HG03280 (cell line): ENCODE data around the gene DNPH1.

Experiments
- ATAC-seq: cut with Tn5 transposase; IDR thresholded peaks from one replicate; pipeline ENCODE4 v1.9.1; 2021; ENCODE audit warnings: mild to moderate bottlenecking, moderate library complexity; ENCODE audit not compliant: unreplicated experiment

Gene DNPH1

DNA sequence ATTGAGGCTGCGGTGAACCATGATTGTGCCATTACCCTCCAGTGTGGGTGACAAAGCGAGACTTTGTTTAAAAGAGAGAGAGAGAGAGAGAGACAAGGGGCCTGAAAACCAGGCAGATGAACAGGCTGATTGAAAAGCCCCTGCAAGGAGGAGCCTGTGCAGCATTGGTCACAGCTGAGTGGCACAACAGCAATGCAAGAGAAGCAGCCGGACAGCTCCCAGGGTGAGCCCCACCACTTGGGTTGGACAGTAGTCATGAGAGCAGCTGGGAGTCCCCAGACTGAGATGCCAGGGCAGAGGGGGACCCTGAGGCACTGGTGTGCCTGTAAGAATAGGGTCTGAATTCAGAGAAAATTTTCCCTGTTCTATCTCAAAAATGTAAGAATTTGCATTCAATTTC lies 10.2 kb downstream of the DNPH1 start:
- no peak for ATAC-seq

DNA sequence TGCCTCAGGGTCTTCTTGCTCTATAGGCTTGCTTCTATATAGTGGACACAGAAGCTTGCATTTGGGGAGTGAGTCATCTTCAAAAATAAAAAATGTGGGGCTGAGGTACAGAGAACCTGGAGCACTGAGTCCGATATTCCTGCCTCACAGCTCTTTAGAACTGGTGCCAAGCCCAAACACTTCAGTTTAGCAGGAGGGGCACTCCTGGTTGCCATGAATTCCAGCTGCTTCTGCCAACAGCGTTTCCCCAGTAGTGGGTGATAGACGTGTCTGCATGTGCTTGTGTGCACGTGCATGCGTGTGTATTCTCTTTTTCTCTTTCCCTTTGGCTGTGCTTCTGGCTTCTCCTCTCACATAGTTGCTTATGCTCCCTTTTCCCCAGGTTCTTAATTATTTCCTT lies 11.9 kb downstream of the DNPH1 start:
- ATAC-seq, result no peak

DNA sequence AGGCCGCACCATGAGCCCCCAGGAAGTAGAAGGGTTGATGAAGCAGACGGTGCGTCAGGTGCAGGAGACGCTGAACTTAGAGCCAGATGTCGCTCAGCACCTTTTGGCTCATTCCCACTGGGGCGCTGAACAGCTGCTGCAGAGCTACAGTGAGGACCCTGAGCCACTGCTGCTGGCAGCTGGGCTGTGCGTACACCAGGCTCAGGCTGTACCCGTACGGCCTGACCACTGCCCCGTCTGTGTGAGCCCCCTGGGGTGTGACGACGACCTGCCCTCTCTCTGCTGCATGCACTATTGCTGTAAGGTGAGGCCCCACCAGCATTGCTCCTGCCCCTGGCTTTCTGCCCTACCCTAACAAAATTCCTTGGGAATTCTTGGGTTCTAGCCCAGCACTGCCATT lies 13.1 kb downstream of the DNPH1 start:
- no peak for ATAC-seq

DNA sequence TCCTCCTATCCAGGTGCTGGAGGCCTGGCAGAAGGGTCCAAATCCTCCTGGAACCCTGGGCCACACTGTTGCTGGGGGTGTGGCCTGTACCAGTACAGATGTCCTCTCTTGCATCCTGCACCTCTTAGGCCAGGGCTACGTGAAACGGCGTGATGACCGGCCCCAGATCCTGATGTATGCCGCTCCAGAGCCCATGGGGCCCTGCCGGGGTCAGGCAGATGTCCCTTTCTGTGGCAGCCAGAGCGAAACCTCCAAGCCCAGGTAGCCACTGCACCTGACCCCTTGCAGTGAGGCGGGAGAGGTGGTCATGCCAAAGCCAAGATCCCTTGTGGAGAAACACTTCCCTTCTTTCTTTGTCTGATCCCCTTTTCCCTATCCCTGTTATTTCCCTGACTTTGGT lies 14.2 kb downstream of the DNPH1 start:
- no peak for ATAC-seq

DNA sequence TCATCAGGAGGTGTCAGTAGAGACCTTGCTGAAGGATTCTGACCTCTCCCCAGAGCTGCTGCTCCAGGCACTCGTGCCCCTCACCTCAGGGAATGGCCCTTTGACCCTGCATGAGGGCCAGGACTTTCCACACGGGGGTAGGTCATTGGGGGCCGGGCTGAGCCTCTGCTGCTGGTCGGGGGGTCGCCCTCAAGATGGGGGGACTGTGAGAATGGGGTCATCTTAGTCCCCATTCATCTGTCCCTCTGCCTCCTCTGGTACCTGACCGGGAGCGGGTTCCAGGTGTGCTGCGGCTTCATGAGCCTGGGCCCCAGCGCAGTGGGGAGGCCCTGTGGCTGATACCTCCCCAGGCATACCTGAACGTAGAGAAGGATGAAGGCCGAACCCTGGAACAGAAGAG lies 15.8 kb downstream of the DNPH1 start:
- no peak for ATAC-seq

DNA sequence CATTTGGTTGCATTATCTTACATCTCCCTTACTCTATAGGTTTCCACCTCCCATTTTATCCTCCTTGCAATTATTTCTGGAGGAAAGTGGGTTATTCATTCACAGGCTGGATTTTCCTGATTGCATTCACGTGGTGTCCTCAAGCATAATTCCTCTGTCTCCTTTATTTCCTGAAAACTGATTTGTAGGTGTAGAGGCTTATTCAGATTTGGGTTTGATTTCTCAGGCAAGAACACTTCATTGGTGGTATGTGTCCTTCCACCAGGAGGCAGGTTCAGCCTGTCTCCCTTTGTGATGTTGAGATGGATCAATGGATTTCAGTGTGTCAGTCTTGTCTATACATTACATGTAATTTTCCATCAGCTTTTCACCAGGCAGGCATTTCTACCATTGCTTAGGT lies 17.3 kb downstream of the DNPH1 start:
- ATAC-seq, result no peak

DNA sequence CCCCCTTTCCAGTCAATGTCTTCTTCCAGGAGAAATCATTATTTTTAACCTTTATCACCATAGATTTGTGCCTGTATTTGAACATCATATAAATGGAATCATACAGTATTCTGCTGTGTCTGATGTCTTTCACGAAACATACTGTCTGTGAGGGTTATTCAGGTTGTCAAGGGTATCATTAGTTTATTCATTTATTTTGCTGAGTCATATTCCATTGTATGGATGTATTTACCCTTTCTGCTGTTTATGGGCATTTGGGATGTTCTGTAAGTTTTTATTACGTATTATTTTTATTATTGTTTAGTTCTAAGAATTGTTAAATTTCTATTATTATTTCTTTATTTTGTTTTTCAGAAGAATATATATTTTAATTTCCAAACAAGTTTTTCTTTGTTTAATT lies 22.0 kb downstream of the DNPH1 start:
- no peak for ATAC-seq

DNA sequence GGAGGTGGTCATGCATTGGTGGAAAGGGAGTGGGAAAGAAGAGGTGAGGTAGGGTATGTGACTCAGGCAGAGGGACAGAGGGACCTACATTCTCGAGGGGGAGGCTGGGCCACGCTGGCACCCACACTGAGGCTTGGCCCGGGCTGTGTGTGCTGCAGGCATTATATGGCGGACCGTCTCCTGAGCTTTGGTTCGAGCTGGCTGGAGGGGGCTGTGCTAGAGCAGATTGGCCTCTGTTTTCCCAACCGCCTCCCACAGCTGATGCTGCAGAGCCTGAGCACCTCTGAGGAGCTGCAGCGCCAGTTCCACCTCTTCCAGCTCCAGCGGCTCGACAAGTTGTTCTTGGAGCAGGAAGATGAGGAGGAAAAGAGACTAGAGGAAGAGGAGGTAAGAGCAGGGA lies 23.4 kb downstream of the DNPH1 start:
- ATAC-seq, result no peak

DNA sequence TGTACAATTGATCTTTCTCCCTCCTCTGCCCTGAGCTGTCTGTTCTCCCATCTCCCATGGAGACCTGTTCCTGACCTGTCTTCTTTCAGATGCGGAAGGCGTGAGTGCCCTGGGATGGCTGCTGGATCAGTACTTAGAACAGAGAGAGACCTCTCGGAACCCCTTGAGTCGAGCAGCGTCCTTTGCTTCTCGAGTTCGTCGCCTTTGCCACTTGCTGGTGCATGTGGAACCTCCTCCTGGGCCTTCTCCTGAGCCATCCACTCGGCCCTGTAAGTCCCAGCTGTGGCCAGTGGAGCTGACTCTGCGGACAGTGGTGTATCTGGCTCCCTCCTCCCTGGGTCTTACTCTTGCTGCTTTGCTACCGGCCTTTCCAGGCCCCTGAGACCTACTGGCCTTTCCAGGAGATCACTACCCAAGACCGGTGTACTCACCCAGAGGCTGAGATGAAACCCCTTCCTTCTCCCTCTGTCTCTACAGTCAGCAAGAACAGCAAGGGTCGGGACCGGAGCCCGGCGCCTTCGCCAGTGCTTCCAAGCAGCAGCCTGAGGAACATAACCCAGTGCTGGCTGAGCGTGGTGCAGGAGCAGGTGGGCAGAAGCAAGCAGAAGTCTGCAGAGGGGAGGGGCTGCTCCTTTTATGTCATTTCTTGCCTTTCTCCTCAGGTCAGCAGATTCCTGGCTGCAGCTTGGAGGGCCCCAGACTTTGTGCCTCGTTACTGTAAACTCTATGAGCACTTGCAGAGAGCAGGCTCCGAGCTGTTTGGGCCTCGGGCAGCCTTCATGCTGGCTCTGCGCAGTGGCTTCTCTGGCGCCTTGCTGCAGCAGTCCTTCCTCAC lies 24.8 kb downstream of the DNPH1 start:
- ATAC-seq, result no peak

DNA sequence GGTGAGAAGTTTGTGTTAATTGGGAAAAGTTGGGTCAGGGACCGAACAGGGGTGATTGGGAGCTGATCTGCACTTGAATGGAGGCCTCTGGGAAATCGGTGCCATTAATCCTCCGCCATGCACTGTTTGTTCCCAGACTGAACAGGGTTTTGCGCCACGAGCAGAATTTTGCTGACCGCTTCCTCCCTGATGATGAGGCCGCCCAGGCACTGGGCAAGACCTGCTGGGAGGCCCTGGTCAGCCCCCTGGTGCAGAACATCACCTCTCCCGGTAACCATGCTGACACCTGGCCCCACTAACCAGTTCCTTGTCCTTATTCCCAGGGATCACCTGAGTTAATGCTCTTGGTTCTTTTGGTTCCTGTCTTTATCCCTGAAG lies 25.6 kb downstream of the DNPH1 start:
- no peak for ATAC-seq

DNA sequence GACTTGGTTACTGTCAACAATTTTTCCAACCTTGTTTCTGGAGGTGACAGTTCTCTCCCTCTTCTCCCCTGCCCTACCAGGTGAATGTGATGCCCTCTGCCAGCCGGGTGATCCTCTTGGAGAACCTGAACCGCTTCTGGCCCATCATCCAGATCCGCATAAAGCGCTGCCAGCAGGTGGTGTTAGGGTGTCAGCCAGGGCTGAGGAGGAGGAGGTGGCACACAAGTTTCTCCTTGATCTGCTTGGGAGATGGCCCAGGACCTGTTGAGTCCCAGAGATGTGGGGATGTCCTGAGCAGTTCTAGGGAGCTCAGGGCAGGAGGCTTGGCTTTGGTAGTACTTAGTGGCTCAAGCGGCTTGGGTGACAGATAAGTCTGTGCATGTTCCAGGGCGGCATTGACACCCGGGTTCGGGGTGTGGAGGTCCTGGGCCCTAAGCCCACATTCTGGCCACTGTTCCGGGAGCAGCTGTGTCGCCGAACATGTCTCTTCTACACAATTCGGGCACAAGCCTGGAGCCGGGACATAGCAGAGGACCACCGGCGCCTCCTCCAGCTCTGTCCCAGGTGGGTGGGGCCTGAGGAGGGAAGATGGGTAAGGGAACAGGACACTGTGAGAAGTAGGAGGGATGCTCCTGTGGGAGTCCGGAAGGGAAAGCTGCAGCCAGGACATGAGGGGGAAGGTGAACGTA lies 26.1 kb downstream of the DNPH1 start:
- no peak for ATAC-seq

DNA sequence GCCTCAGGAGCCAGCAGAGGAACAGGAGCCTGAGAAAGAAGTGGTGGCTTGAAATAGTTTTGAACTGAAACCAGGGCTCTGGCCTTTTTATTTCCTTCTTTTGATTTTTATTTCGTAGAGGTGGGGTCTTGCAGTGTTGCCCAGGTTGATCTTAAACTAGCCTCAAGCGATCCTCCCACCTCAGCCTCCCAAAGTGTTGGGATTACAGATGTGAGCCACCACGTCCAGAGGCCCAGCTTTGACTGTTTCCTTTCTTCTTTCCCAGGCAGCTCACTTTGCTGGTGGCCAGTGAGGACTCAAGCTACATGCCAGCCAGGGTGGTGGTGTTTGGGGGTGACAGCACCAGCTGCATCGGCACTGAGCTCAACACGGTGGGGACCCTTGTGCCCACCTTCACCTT lies 26.8 kb downstream of the DNPH1 start:
- ATAC-seq, result no peak

DNA sequence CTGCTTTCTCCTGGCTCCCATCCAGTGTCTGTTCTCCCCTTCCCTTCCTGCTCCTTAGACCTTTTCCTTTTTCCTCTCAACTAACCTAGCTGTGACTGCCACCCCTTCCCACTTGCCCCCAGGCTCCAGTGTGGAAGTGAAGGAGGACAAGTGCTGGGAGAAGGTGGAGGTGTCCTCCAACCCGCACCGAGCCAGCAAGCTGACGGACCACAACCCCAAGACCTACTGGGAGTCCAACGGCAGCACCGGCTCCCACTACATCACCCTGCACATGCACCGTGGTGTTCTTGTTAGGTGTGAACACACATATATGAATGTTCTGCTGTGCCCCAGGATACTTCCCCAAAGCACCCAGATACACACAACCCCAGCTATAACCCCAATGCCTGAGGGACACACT lies 28.7 kb downstream of the DNPH1 start:
- no peak for ATAC-seq

DNA sequence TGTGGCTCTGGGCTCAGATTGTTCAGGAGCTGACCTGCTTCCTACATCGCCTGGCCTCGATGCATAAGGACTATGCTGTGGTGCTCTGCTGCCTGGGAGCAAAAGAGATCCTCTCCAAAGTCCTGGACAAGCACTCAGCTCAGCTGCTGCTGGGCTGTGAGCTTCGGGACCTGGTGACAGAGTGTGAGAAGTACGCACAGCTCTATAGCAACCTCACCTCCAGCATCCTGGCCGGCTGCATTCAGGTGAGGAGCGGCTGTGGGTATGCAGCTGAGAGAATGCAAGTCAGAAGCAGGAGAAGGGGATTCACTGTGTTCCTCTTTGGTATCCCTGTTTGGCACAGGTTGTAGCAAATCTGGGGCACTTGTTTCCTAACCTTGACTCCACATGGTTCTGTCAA lies 29.4 kb downstream of the DNPH1 start:
- no peak for ATAC-seq

DNA sequence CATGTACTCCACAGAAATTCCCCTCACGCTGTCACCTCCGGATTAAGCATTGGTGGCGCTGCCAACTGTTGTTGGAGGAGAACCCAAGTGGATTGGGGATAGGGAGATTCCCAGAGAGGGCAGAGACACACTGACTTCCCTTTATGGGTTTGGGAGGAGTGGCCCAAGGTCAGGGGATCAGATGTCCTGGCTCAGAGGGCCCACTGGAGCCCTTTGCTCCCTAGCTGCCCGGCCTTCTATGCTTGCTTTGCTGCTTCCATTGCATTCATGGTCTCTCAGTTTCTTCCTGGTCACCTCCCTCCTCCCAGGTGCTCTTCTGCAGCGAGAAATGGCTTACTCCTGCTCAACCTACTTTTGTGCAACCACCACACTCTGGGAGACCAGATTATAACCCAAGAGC lies 32.9 kb downstream of the DNPH1 start:
- ATAC-seq, result no peak

DNA sequence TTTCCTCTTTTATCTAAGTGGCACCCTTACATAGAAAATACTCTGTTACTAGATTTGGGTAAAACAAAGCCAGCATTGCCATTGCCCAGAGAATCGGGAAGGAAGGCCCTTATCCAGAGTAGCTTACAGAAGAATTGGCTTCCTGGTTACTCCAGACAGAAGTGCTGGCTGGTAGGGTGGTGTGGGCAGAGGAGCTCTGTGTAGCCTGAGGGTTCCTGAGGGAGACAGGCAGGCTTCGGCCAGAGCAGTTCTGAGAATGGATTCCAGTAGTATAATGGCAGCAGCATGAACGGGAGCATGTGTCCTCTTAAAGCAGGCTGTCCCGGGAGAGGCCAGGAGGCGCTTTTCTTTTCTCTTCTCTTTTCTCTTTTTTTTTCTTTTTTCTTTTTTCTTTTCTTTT lies 35.4 kb downstream of the DNPH1 start:
- ATAC-seq, result no peak

DNA sequence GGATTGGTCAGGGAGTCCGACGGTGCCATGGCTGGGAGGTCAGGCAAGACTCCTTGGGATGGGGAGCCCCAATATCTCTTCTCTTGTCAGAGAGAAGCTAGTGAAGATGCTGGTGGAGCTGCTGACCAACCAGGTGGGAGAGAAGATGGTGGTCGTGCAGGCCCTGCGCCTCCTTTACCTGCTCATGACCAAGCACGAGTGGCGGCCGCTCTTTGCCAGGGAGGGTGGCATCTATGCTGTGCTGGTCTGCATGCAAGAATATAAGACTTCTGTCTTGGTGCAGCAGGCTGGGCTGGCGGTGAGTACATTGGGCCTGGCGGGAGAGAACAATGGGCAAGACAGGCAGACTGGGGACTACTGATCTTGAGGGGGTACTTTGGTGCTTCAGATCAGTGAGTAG lies 36.4 kb downstream of the DNPH1 start:
- no peak for ATAC-seq

DNA sequence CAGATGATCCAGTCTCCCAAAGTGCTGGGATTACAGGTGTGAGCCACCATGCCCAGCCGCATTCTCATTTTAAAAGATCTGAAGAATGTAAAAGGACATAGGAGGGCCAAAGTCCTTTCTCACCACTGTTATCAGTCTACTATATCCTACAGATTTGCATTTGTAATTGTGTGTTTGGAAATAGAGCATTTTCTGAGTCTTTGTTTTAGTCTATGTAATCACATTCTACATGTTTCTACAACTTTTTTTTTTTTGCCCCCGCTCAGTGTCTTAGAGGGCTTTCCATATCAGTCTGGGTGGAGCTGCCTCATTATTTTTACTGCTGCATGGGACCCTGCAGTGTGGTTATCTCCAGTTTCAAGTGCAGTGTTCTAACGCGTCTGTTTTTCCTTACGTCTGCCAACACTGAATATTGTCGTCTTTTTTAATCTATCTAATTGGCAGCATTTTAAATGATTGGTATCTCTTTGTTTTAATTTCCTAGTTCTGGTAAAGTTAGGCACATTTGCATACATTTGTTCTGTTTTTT lies 39.4 kb downstream of the DNPH1 start:
- no peak for ATAC-seq

DNA sequence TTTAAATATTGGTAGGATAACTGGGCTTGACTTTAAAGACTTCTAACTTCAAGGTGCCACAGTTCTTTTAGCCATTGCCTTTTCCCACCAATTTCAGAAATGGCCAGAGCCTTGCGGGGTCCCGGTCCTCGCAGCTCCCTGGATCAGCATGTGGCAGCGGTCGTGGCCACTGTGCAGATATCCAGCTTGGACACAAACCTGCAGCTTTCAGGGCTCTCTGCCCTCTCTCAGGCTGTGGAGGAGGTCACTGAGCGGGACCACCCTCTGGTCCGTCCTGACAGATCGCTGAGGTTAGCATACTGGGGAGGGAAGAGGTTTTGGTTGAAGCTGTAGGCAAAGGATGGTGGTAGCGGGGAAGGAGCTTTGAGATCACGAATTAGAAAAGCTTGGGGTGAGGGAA lies 40.9 kb downstream of the DNPH1 start:
- ATAC-seq, result no peak

DNA sequence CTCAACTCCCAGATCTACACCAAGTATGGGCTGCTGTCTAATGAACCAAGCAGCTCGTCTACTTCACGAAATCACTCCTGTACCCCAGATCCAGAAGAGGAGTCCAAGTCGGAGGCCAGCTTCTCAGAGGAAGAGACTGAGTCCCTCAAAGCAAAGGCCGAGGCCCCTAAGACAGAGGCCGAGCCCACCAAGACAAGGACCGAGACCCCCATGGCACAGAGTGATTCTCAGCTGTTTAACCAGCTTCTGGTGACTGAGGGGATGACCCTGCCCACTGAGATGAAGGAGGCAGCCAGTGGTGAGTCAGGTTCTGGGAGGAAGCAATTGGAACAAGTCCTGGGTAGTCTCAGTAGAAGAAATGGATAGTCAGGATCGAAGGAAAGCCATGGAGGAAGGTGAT lies 41.5 kb downstream of the DNPH1 start:
- no peak for ATAC-seq

DNA sequence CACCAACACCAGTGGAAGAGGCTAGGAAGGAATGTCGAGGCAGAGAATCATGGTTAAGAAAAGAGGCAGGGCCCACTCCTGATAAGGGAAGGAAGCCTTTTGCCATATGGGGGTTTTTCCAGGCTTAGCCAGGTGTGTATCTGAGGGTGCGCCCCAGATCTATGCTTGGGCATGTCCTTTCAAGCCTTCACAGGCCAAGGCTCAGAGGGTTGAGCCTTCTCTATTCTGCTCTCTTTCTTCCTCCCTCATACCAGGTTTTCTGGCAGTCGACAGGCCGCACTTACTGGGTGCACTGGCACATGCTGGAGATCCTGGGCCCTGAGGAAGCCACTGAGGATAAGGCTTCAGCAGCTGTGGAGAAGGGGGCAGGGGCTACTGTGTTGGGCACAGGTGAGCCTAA lies 42.6 kb downstream of the DNPH1 start:
- no peak for ATAC-seq

DNA sequence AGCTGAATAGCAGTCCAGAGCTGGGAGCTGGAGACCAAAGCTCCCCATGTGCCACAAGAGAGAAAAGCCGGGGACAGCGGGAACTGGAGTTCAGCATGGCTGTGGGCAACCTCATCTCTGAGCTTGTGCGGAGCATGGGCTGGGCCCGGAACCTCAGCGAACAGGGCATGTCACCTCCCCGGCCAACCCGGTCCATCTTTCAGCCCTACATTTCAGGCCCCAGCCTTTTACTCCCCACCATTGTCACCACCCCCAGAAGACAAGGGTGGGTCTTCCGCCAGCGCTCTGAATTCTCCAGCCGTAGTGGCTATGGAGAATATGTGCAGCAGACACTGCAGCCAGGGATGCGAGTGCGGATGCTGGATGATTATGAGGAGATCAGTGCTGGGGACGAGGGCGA lies 43.3 kb downstream of the DNPH1 start:
- ATAC-seq, result no peak
